ENCODE measurements around the gene NEURL4.
A peak's percentile ranks its signal among the peaks of the same experiment; 100 is the strongest.
"Not testable (repeated sequence)": the region's sequence is repeated elsewhere in the genome, so short reads cannot be mapped to it uniquely, and the experiment has no call there.

NEURL4 gene

GRCh38 chr17:7336240-7337175 is 7.4 kb upstream of the NEURL4 start, which contains the start of gene ACAP1:
Gene ACAP1 (plus strand): TSS chr17:7336529. CDS start chr17:7336735, 206 bp downstream.
- H3K4me3 ChIP-seq (ENCODE audit: low read depth, low read length) = no peak within 1 kb of the TSS
- no peak for TF ChIP-seq CTCF (IDR thresholded peaks at IDR 0.05; ENCODE audit: low read depth, low read length, missing control alignments)
- in situ Hi-C loops (cut with HindIII; ENCODE audit: low sequenced_read_pairs) = no loop called here
- DNase-seq (ENCODE audit: low read depth) = no peak

- in situ Hi-C loops (cut with HindIII; ENCODE audit: low sequenced_read_pairs); DNase-seq (ENCODE audit: low read depth); H3K4me3 ChIP-seq (ENCODE audit: low read depth, low read length): not testable (repeated sequence)
Observed at GRCh38 chr17:7335765-7336164, 6.6 kb upstream of the NEURL4 start.

- TF ChIP-seq CTCF (IDR thresholded peaks at IDR 0.05; ENCODE audit: low read depth, low read length, missing control alignments) = no peak
- no peak overlapping the region for H3K4me3 ChIP-seq (ENCODE audit: low read depth, low read length)
- no peak for DNase-seq (ENCODE audit: low read depth)
- in situ Hi-C loops (cut with HindIII; ENCODE audit: low sequenced_read_pairs) = no loop called here
Observed at GRCh38 chr17:7334938-7335538, 5.9 kb upstream of the NEURL4 start.

GRCh38 chr17:7332600-7333069 is 3.5 kb upstream of the NEURL4 start:
- in situ Hi-C loops (cut with HindIII; ENCODE audit: low sequenced_read_pairs); H3K4me3 ChIP-seq (ENCODE audit: low read depth, low read length); DNase-seq (ENCODE audit: low read depth): not testable (repeated sequence)

- TF ChIP-seq CTCF (IDR thresholded peaks at IDR 0.05; ENCODE audit: low read depth, low read length, missing control alignments) = no peak
- no peak for DNase-seq (ENCODE audit: low read depth)
- H3K4me3 ChIP-seq (ENCODE audit: low read depth, low read length) = no peak overlapping the region
- in situ Hi-C loops (cut with HindIII; ENCODE audit: low sequenced_read_pairs) = no loop called here
Observed at GRCh38 chr17:7332111-7332510, 3.0 kb upstream of the NEURL4 start.

- in situ Hi-C loops (cut with HindIII; ENCODE audit: low sequenced_read_pairs) = no loop called here
- TF ChIP-seq CTCF (IDR thresholded peaks at IDR 0.05; ENCODE audit: low read depth, low read length, missing control alignments) = no peak
- DNase-seq (ENCODE audit: low read depth) = no peak
- peak overlapping the region; percentile 62 for H3K4me3 ChIP-seq (ENCODE audit: low read depth, low read length)
Observed at GRCh38 chr17:7330638-7331015, 1.5 kb upstream of the NEURL4 start.

GRCh38 chr17:7329997-7330637 is 982 bp upstream of the NEURL4 start:
- no peak for DNase-seq (ENCODE audit: low read depth)
- in situ Hi-C loops (cut with HindIII; ENCODE audit: low sequenced_read_pairs) = no loop called here
- H3K4me3 ChIP-seq (ENCODE audit: low read depth, low read length) = peak overlapping the region; percentile 62
- no peak for TF ChIP-seq CTCF (IDR thresholded peaks at IDR 0.05; ENCODE audit: low read depth, low read length, missing control alignments)
